A673 (cell line): ENCODE measurements around the gene MYO5B.

Experiments
- CTCF ChIP-seq: fragments of 300-800, 200-600 bp; sonication (generic); conservative IDR thresholded peaks from 2 replicates; pipeline ENCODE4 v1.5.1; 2017; ENCODE audit warnings: low read depth, mild to moderate bottlenecking, antibody characterized with exemption, low read length, moderate library complexity, mixed read lengths
- EZH2 ChIP-seq: fragments of 200-600 bp; sonication (generic); IDR thresholded peaks from 2 replicates; pipeline ENCODE4 v1.6.1; 2017; ENCODE audit warnings: borderline replicate concordance, low read depth, mild to moderate bottlenecking, mixed read lengths, antibody characterized with exemption, low read length; ENCODE audit not compliant: poor library complexity, severe bottlenecking

DNA sequence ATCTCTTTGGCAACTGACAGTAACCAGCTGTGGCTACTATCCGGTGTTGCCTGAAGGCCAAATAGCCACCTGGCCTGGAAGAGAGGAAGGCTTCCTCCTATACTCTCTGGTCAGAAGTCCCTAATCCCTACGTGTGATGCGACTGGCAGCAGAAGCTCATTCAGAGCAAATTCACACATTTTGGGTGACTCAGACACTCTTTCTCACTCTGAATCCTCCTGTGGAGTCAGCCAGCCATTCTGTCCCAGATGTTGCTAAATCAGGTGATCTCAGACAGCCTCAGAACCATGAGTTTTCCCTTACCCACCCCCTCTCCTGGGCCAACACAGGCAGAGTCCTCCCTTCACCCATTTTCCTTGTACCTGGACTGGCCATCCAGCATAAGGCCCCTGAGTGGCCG is 36.7 kb upstream of the MYO5B start:
- TF ChIP-seq CTCF, result no peak
- no peak for TF ChIP-seq EZH2
